K562 (cell line): ENCODE measurements around the gene QRICH1. TPM values are rescaled to one million over a fixed set of nuclear protein-coding genes. Genes with fewer than 3 reads are reported as not detected.

Experiments
- ATAC-seq: fragments of 200-7000 bp; cut with Tn5 transposase; 3 replicates; pipeline ENCODE4 v1.9.1; 2020; ENCODE audit warnings: moderate library complexity
- BruUV-seq: library from RNA; stranded (reverse); fragments of 400-500 nt; replicated peaks from 2 replicates; lab custom pipeline; 2021; lab: Mats Ljungman, UMichigan
- CTCF ChIA-PET: fragments of 300-600 bp; formaldehyde crosslinking; extraction: SDS; loops from one replicate; lab custom pipeline; 2021; ENCODE audit warnings: low intra/inter-chr PET ratio; lab: Yijun Ruan, JAX
- POLR2A ChIA-PET: fragments of 300-600, 350-650 bp; sonication (Branson Sonifier 250); formaldehyde crosslinking; extraction: SDS; loops from one replicate; lab custom pipeline; 2021; ENCODE audit warnings: antibody characterized with exemption, inconsistent platforms; lab: Yijun Ruan, JAX
- DNase-seq, 4 experiments: peaks; one replicate each; pipeline versions ENCODE4 v3.0.0 to v3.0.0-alpha.2; 2011 to 2018; ENCODE audit warnings: low spot score in 3 of 4, mixed read lengths in 3 of 4; ENCODE audit errors: extremely low read depth in 1 of 4
- FAIRE-seq: peaks from 2 replicates; lab custom pipeline; 2011; peaks lifted over from hg19 to GRCh38; lab: Jason Lieb, UNC
- H2AFZ ChIP-seq: 2 replicates; pipeline ENCODE4 v1.6.0; 2011; ENCODE audit warnings: low read depth, low read length, control low read depth, inconsistent platforms
- H3K27ac ChIP-seq: fragments of 200-600 bp; 3 replicates; pipeline ENCODE4 v1.8.0; 2011; ENCODE audit warnings: low read depth, mild to moderate bottlenecking, control low read depth, inconsistent platforms, low read length, moderate library complexity, mixed read lengths; ENCODE audit errors: extremely low read depth
- H3K27me3 ChIP-seq, 2 experiments: fragments of 300-600 bp in 1 of 2; 2 replicates in 1 of 2; 3 replicates in 1 of 2; pipeline versions ENCODE4 v1.6.0 to v1.8.0; 2011; ENCODE audit warnings: inconsistent platforms in 2 of 2, low read length in 2 of 2, mild to moderate bottlenecking in 1 of 2, mixed read lengths in 1 of 2, moderate library complexity in 1 of 2; ENCODE audit not compliant: control insufficient read depth in 2 of 2, insufficient read depth in 2 of 2
- H3K36me3 ChIP-seq: fragments of 300-600 bp; 3 replicates; pipeline ENCODE4 v1.8.0; 2011; ENCODE audit warnings: mild to moderate bottlenecking, low read length, inconsistent platforms; ENCODE audit not compliant: control insufficient read depth, insufficient read depth
- H3K4me1 ChIP-seq, 2 experiments: fragments of 200-600 bp in 1 of 2; replicated peaks in 1 of 2; 2 replicates in 1 of 2; 3 replicates in 1 of 2; pipeline versions ENCODE4 v1.5.1 to v1.8.0; 2011; ENCODE audit warnings: inconsistent platforms in 2 of 2, low read length in 2 of 2, mild to moderate bottlenecking in 1 of 2, mixed read lengths in 1 of 2, moderate library complexity in 1 of 2; ENCODE audit not compliant: control insufficient read depth in 2 of 2, insufficient read depth in 2 of 2
- H3K4me2 ChIP-seq: 2 replicates; pipeline ENCODE4 v1.6.1; 2011; ENCODE audit warnings: low read length, control low read depth, inconsistent platforms, mixed read lengths; ENCODE audit not compliant: insufficient read depth
- H3K4me3 ChIP-seq: fragments of 200-600 bp; sonication (generic), shearing (Covaris generic); 2 replicates; pipeline ENCODE4 v1.5.1; 2016; ENCODE audit warnings: control low read depth, inconsistent platforms
- H3K79me2 ChIP-seq: fragments of 200-600 bp; 3 replicates; pipeline ENCODE4 v1.8.0; 2011; ENCODE audit warnings: low read length, inconsistent platforms; ENCODE audit not compliant: control insufficient read depth, insufficient read depth
- H3K9ac ChIP-seq, 2 experiments: 2 replicates each; pipeline versions ENCODE4 v1.6.0 to v1.6.1; 2011; ENCODE audit warnings: low read depth in 2 of 2, low read length in 2 of 2, control low read depth in 1 of 2, inconsistent platforms in 1 of 2, mild to moderate bottlenecking in 1 of 2, mixed read lengths in 1 of 2; ENCODE audit not compliant: insufficient read depth in 1 of 2
- H3K9me1 ChIP-seq: one replicate; pipeline ENCODE4 v1.6.0; 2011; ENCODE audit warnings: inconsistent platforms, mild to moderate bottlenecking, low read length, moderate library complexity; ENCODE audit not compliant: control insufficient read depth, insufficient read depth
- H3K9me3 ChIP-seq: replicated peaks from 2 replicates; pipeline ENCODE4 v1.5.1; 2011; ENCODE audit warnings: low read depth, low read length, inconsistent platforms; ENCODE audit not compliant: control insufficient read depth, insufficient read depth
- H4K20me1 ChIP-seq: replicated peaks from 2 replicates; pipeline ENCODE4 v1.6.1; 2011; ENCODE audit warnings: low read length, inconsistent platforms, mixed read lengths; ENCODE audit not compliant: control insufficient read depth, insufficient read depth
- ARID1B ChIP-seq: fragments of 450-650 bp; IDR thresholded peaks from 2 replicates; pipeline ENCODE4 v1.6.1; 2016; ENCODE audit warnings: antibody characterized with exemption, mild to moderate bottlenecking, inconsistent platforms
- ARID3B ChIP-seq: fragments of 250-450 bp; sonication (Bioruptor Pico); IDR thresholded peaks from 2 replicates; pipeline ENCODE4 v1.4.0; 2020; ENCODE audit warnings: borderline replicate concordance
- HINFP ChIP-seq: fragments of 450-650 bp; conservative IDR thresholded peaks from 2 replicates; pipeline ENCODE4 v1.6.1; 2016; ENCODE audit warnings: missing genetic modification characterization, low read depth, mild to moderate bottlenecking, control low read depth, missing compliant biosample characterization
- NFYB ChIP-seq: IDR thresholded peaks from 2 replicates; pipeline ENCODE4 v1.6.1; 2011; ENCODE audit warnings: mild to moderate bottlenecking, moderate library complexity; ENCODE audit not compliant: insufficient read length; ENCODE audit errors: extremely low read depth
- PATZ1 ChIP-seq: fragments of 250-450 bp; sonication (Bioruptor Pico); IDR thresholded peaks from 2 replicates; pipeline ENCODE4 v1.5.0; 2020; ENCODE audit warnings: mild to moderate bottlenecking, borderline replicate concordance
- POLR3A ChIP-seq: IDR thresholded peaks from 2 replicates; pipeline ENCODE4 v1.6.1; 2011; ENCODE audit warnings: borderline replicate concordance, mild to moderate bottlenecking, moderate library complexity; ENCODE audit not compliant: insufficient read length, insufficient read depth; ENCODE audit errors: extremely low read depth
- PRDM10 ChIP-seq: fragments of 450-650 bp; IDR thresholded peaks from 2 replicates; pipeline ENCODE4 v1.6.1; 2018; ENCODE audit not compliant: partially characterized antibody
- PRPF4 ChIP-seq: fragments of 200-400 bp; formaldehyde crosslinking; IDR thresholded peaks from one replicate; pipeline ENCODE4 v1.6.1; 2017; ENCODE audit warnings: low read length, low read depth, mild to moderate bottlenecking; ENCODE audit not compliant: insufficient read depth, poor library complexity, severe bottlenecking
- PTTG1 ChIP-seq: fragments of 450-650 bp; IDR thresholded peaks from 2 replicates; pipeline ENCODE4 v1.6.1; 2016; ENCODE audit warnings: low read depth, mild to moderate bottlenecking, missing genetic modification characterization, missing compliant biosample characterization
- RB1 ChIP-seq: fragments of 450-650 bp; IDR thresholded peaks from 2 replicates; pipeline ENCODE4 v1.6.1; 2017; ENCODE audit warnings: low read depth, mild to moderate bottlenecking
- RBM14 ChIP-seq: fragments of 200-400 bp; formaldehyde crosslinking; IDR thresholded peaks from 2 replicates; pipeline ENCODE4 v1.6.1; 2018; ENCODE audit warnings: low read depth, mild to moderate bottlenecking, low read length, moderate library complexity, borderline replicate concordance; ENCODE audit not compliant: insufficient read depth
- TAF9B ChIP-seq: fragments of 450-650 bp; IDR thresholded peaks from 2 replicates; pipeline ENCODE4 v1.6.1; 2018; ENCODE audit warnings: mild to moderate bottlenecking; ENCODE audit not compliant: partially characterized antibody
- ZNF347 ChIP-seq: fragments of 450-650 bp; formaldehyde crosslinking; IDR thresholded peaks from 2 replicates; pipeline ENCODE4 v1.4.0; 2020; ENCODE audit warnings: low read depth, mild to moderate bottlenecking, moderate library complexity
- WGBS: fragments of 100-300 bp; shearing (Covaris generic); methylation state at CpG from one replicate; pipeline ENCODE4 v1.1.6; 2016; ENCODE audit warnings: low coverage, mixed read lengths; ENCODE audit not compliant: insufficient coverage; ENCODE audit errors: missing lambda C conversion rate; 5-methylcytosine and 5-hydroxymethylcytosine counted together
- in situ Hi-C: fragments of 300-500 bp; cut with MboI; formaldehyde crosslinking; loops from 4 replicates; pipeline ENCODE4 v1.15.0; 2018; ENCODE audit warnings: inconsistent platforms, mixed read lengths
- intact Hi-C: fragments of 100-400 bp; cut with micrococcal nuclease; formaldehyde crosslinking; loops from 2 replicates; pipeline ENCODE4 v1.14.2; 2022
- polyA plus RNA-seq, 8 experiments: library from polyadenylated mRNA; depleted of rRNA in 4 of 8; stranded (reverse) in 5 of 8; unstranded in 3 of 8; fragments of >200 nt; fragmentation: Nextera tagmentation in 2 of 8; fragmentation: Illumina TruSeq in 1 of 8; extraction: Ambion mirVana in 2 of 8; extraction: Trizol in 1 of 8; gene quantifications; 2 replicates each; pipeline versions ENCODE4 v1.2.1 to v1.2.3, GENCODE V29; 2011 to 2014; ENCODE audit warnings: inconsistent platforms in 1 of 8, missing spikeins in 1 of 8
- total RNA-seq, 7 experiments: library from RNA; depleted of rRNA in 6 of 7; stranded (reverse); fragments of >200 nt in 6 of 7; fragmentation: Illumina TruSeq in 2 of 7; extraction: Trizol in 2 of 7; gene quantifications; 2 replicates each; pipeline versions ENCODE4 v1.2.1 to v1.2.3, GENCODE V29; 2011 to 2021; ENCODE audit warnings: low replicate concordance in 1 of 7

QRICH1 gene
- total and polyA plus RNA-seq, 9 of the 15 experiments (the other 6 are each of a cell fraction or from before 2014, with no cell fraction given), result 20.1 to 99.2 (median 56.7) TPM

- FAIRE-seq, result no peak
- H3K27ac ChIP-seq, result no peak overlapping the region
- WGBS, result 22% methylated on average over 3 of the region's 3 CpGs
- H3K4me3 ChIP-seq, result no peak overlapping the region
- H3K4me2 ChIP-seq, result no peak overlapping the region
- intact Hi-C loops, result no loop called here
- peaks cover 0 to 5% of the 10 kb centered on the region in 2 experiments; a peak in 1 of 5 replicates for H3K27me3 ChIP-seq
- no peak for DNase-seq
- no peak for ATAC-seq
- H3K79me2 ChIP-seq, result no peaks in the 10 kb centered on the region
- H3K9me3 ChIP-seq, result no peaks in the 10 kb centered on the region
- H3K4me1 ChIP-seq, result peaks cover 0 to under 1% of the 10 kb centered on the region in 2 experiments; a peak in 1 of 5 replicates
- ChIA-PET CTCF (no interaction called here), POLR2A (interaction anchor here (0.6 kb wide), 1 partner anchor 295 kb away, joined by 3 read pairs; no protein-coding TSS in a partner anchor)
- no peaks in the 10 kb centered on the region for H4K20me1 ChIP-seq
- H3K36me3 ChIP-seq, result no peaks in the 10 kb centered on the region
- H3K9me1 ChIP-seq, result no peaks in the 10 kb centered on the region
- H2AFZ ChIP-seq, result no peak overlapping the region
- no TSS peak for BruUV-seq
- in situ Hi-C loops, result no loop called here
- H3K9ac ChIP-seq, result no peak overlapping the region
- no peak for TF ChIP-seq HINFP
- TF ChIP-seq ZNF347 (CRISPR knock-in tag), result no peak
- no peak for TF ChIP-seq POLR3A
- TF ChIP-seq RB1, result no peak
- TF ChIP-seq ARID1B, result no peak
- TF ChIP-seq NFYB, result no peak
- no peak for TF ChIP-seq PRPF4
- no peak for TF ChIP-seq RBM14
- TF ChIP-seq TAF9B, result no peak
- no peak for TF ChIP-seq ARID3B (CRISPR knock-in tag)
- TF ChIP-seq PATZ1 (CRISPR knock-in tag), result no peak
- TF ChIP-seq PTTG1 (tag), result no peak
- TF ChIP-seq PRDM10, result no peak
Measured at GRCh38 chr3:49140080-49140479, 46.2 kb upstream of the QRICH1 start.
